H1 (cell line): ENCODE measurements around the gene CCSER2. TPM values are rescaled to one million over a fixed set of nuclear protein-coding genes. Genes with fewer than 3 reads are reported as not detected.

Experiments used
- ASH2L ChIP-seq: fragments of 200-600, 300-600 bp; sonication (generic); IDR thresholded peaks from one replicate; pipeline ENCODE4 v1.7.1; 2017; ENCODE audit warnings: low read length
- BACH1 ChIP-seq: IDR thresholded peaks from 2 replicates; pipeline ENCODE4 v1.6.1; 2012; ENCODE audit warnings: low read length, improper control_type of control experiment
- SAP30 ChIP-seq: fragments of 300-600 bp; sonication (generic); IDR thresholded peaks from 2 replicates; pipeline ENCODE4 v1.7.1; 2012; ENCODE audit warnings: low read length, moderate library complexity, mild to moderate bottlenecking, inconsistent platforms; ENCODE audit not compliant: insufficient read depth, insufficient replicate concordance
- SP4 ChIP-seq: IDR thresholded peaks from 2 replicates; pipeline ENCODE4 v1.6.1; 2012; ENCODE audit warnings: low read length, inconsistent platforms
- TEAD4 ChIP-seq: IDR thresholded peaks from 2 replicates; pipeline ENCODE4 v1.6.1; 2012; ENCODE audit warnings: low read depth, low read length, inconsistent platforms, mixed read lengths
- polyA plus RNA-seq, 7 experiments: library from polyadenylated mRNA; depleted of rRNA in 3 of 7; stranded (reverse) in 5 of 7; unstranded in 2 of 7; fragments of >200 nt in 5 of 7; fragments of 200-250 nt in 2 of 7; gene quantifications; 1 replicate in 5 of 7; 2 replicates in 1 of 7; 4 replicates in 1 of 7; pipeline versions ENCODE4 v1.2.1 to v1.2.3, GENCODE V29; 2011 to 2013; ENCODE audit warnings: missing spikeins in 2 of 7, mixed read lengths in 2 of 7
- total RNA-seq: library from RNA; stranded (reverse); fragmentation: NEBNext Ultra II Directional; extraction: Animal tissue kit (Norgen Biotek cat#: 25700); gene quantifications from 2 replicates; pipeline ENCODE4 v1.2.1, GENCODE V29; 2021
- TF ChIP-seq, protein P1 (sequence below): IDR thresholded peaks from 2 replicates; pipeline ENCODE4 v1.6.1; 2011; ENCODE audit warnings: low read length, improper control_type of control experiment
- TF ChIP-seq, protein P2 (sequence below): IDR thresholded peaks from 2 replicates; pipeline ENCODE4 v1.6.1; 2012; ENCODE audit warnings: inconsistent platforms

CCSER2 gene
- total and polyA plus RNA-seq, 2 of the 8 experiments (the other 6 are each of a cell fraction or from before 2014, with no cell fraction given), result 6.9 to 30.5 TPM

GRCh38 chr10:84405662-84406061 is 77.3 kb downstream of the CCSER2 start (continued):
- TF ChIP-seq SAP30, result no peak
- TF ChIP-seq TEAD4, result no peak
- no peak for TF ChIP-seq SP4
- TF ChIP-seq BACH1, result no peak
- TF ChIP-seq, protein P1, sequence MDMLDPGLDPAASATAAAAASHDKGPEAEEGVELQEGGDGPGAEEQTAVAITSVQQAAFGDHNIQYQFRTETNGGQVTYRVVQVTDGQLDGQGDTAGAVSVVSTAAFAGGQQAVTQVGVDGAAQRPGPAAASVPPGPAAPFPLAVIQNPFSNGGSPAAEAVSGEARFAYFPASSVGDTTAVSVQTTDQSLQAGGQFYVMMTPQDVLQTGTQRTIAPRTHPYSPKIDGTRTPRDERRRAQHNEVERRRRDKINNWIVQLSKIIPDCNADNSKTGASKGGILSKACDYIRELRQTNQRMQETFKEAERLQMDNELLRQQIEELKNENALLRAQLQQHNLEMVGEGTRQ, result no peak
- TF ChIP-seq ASH2L, result no peak
- TF ChIP-seq, protein P2, sequence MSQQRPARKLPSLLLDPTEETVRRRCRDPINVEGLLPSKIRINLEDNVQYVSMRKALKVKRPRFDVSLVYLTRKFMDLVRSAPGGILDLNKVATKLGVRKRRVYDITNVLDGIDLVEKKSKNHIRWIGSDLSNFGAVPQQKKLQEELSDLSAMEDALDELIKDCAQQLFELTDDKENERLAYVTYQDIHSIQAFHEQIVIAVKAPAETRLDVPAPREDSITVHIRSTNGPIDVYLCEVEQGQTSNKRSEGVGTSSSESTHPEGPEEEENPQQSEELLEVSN, result no peak
